ENCODE measurements around the gene PIGU. TPM values are rescaled to one million over a fixed set of nuclear protein-coding genes. Genes with fewer than 3 reads are reported as not detected.

Gene PIGU
- total and polyA plus RNA-seq, 2 of the 13 experiments (the other 11 are each of a cell fraction or from before 2014, with no cell fraction given), result 45.5 to 231 TPM

DNA sequence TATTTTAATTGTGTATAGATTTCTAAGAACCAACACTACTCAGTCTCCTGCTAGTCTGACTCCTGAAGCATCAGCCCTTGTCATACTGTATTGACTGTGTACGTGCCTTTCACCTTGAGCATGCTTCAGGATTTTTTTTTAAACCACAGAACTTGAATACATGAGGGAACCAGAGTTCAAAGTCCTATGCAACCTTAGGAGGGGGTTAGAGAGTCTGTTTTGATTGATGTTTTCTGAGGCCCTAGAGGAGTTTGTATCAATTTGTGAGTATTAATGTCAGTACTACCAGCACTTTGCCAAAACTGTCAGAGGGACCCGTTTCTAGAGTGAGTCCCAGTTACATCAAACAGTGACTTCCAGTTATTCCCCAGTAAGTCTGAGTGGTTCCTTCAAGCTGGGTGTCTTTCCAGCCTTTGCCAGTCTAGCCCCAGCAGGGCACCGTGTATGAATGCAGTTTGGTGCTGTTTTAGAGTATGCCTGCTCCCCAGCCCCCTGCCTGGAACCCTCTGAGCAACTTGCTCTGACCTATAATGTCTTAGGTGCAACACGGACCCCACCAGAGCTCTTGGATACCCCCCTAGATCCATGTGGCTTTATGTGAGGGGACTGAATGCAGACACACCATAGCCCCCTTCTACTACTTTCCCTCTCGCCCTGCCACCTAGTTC, 35.8 kb upstream of the PIGU start (continued):
- TF ChIP-seq ZBED4 (CRISPR knock-in tag; IDR thresholded peaks at IDR 0.05; ENCODE audit: borderline replicate concordance), result peak; percentile 73; the same call in 1 of the 2 replicates
- TF ChIP-seq ZNF598 (CRISPR knock-in tag; IDR thresholded peaks at IDR 0.05; ENCODE audit: borderline replicate concordance), result no peak
- TF ChIP-seq ZFY (CRISPR knock-in tag; IDR thresholded peaks at IDR 0.05), result no peak
- no peak for TF ChIP-seq PAX8 (CRISPR knock-in tag; IDR thresholded peaks at IDR 0.05; ENCODE audit: borderline replicate concordance)
- no peak for TF ChIP-seq TMF1 (CRISPR knock-in tag; IDR thresholded peaks at IDR 0.05; ENCODE audit: low read depth)
- TF ChIP-seq JUNB (CRISPR knock-in tag; IDR thresholded peaks at IDR 0.05; ENCODE audit: borderline replicate concordance), result no peak
- TF ChIP-seq IKZF5 (CRISPR knock-in tag; IDR thresholded peaks at IDR 0.05), result 0 out of 2 replicates have a peak, but pooled peaks have one; percentile 21
- TF ChIP-seq ZBTB43 (CRISPR knock-in tag; conservative IDR thresholded peaks at IDR 0.05), result no peak
- no peak for TF ChIP-seq CEBPB (IDR thresholded peaks at IDR 0.05; ENCODE audit: borderline replicate concordance, low read depth, low read length)
- no peak for TF ChIP-seq GTF3A (CRISPR knock-in tag; conservative IDR thresholded peaks at IDR 0.05)
- TF ChIP-seq FOSL1 (CRISPR knock-in tag; IDR thresholded peaks at IDR 0.05; ENCODE audit: borderline replicate concordance), result no peak
- no peak for TF ChIP-seq ZNF780A (CRISPR knock-in tag; IDR thresholded peaks at IDR 0.05)
- no peak for TF ChIP-seq HHEX (CRISPR knock-in tag; IDR thresholded peaks at IDR 0.05)
- TF ChIP-seq REL (CRISPR knock-in tag; conservative IDR thresholded peaks at IDR 0.05), result no peak
- no peak for TF ChIP-seq ZNF569 (CRISPR knock-in tag; IDR thresholded peaks at IDR 0.05; ENCODE audit: borderline replicate concordance)
- no peak for TF ChIP-seq ZNF589 (CRISPR knock-in tag; conservative IDR thresholded peaks at IDR 0.05)
- no peak for TF ChIP-seq KDM5A (IDR thresholded peaks at IDR 0.05; ENCODE audit: borderline replicate concordance, low read length)
- peak; percentile 44; the same call in 1 of the 2 replicates for TF ChIP-seq DPF2 (CRISPR knock-in tag; IDR thresholded peaks at IDR 0.05; ENCODE audit: borderline replicate concordance, low read depth)
- no peak for TF ChIP-seq SMAD9 (CRISPR knock-in tag; IDR thresholded peaks at IDR 0.05)
- TF ChIP-seq, protein P1, sequence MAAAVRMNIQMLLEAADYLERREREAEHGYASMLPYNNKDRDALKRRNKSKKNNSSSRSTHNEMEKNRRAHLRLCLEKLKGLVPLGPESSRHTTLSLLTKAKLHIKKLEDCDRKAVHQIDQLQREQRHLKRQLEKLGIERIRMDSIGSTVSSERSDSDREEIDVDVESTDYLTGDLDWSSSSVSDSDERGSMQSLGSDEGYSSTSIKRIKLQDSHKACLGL (CRISPR knock-in tag; IDR thresholded peaks at IDR 0.05), result no peak
- TF ChIP-seq JDP2 (CRISPR knock-in tag; IDR thresholded peaks at IDR 0.05; ENCODE audit: borderline replicate concordance), result no peak
- TF ChIP-seq, protein P2, sequence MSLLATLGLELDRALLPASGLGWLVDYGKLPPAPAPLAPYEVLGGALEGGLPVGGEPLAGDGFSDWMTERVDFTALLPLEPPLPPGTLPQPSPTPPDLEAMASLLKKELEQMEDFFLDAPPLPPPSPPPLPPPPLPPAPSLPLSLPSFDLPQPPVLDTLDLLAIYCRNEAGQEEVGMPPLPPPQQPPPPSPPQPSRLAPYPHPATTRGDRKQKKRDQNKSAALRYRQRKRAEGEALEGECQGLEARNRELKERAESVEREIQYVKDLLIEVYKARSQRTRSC (CRISPR knock-in tag; IDR thresholded peaks at IDR 0.05; ENCODE audit: low read depth), result no peak
- no peak for TF ChIP-seq HDAC6 (IDR thresholded peaks at IDR 0.05; ENCODE audit: low read depth, low read length)
